ENCODE measurements around the gene KLKB1. TPM values are rescaled to one million over a fixed set of nuclear protein-coding genes. Genes with fewer than 3 reads are reported as not detected.

Gene KLKB1
- polyA plus RNA-seq, 1 of the 3 experiments (the other 2 are of a cell fraction), result 0.12 TPM

DNA sequence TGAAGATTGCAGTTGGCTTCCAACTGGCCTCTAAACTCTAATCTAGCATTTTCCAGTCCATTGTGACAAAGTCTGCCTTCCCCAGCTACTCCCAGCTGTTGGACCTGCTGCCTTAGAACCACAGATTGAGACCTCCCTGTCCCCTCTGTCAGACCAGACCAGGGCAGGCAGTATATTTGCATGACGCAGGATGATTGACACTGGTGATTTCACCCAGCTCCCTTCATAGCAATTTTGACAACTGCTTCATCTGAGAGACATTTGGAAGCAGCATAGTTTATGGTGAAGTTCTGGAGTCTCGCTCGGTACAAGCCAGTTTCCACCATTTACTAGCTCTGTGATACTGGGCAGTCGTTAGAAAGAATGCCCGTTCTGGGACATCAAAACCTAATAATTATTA, 33.5 kb upstream of the KLKB1 start:
- WGBS (ENCODE audit: low lambda C conversion rate), result 97% methylated on average over 5 of the region's 5 CpGs
- peaks cover 9% of the 10 kb centered on the region for H3F3A ChIP-seq (replicated peaks; ENCODE audit: insufficient read depth)
- H3K9ac ChIP-seq, result no peak overlapping the region
- no peak for DNase-seq
- H3K79me2 ChIP-seq (ENCODE audit: insufficient read depth), result peaks cover 24% of the 10 kb centered on the region
- H3K9me3 ChIP-seq, result no peaks in the 10 kb centered on the region
- peaks cover 0 to 8% of the 10 kb centered on the region in 2 experiments; a peak in 3 of 4 replicates for H3K4me1 ChIP-seq (ENCODE audit: control insufficient read depth in 1 of 2, insufficient read depth in 2 of 2, low read depth in 1 of 2, low read length in 1 of 2)
- no peaks in the 10 kb centered on the region for H3K27me3 ChIP-seq (ENCODE audit: insufficient read depth)
- H2AFZ ChIP-seq (ENCODE audit: low read depth), result no peak overlapping the region
- CTCF ChIA-PET, result no interaction called here
- no peak overlapping the region for H3K27ac ChIP-seq (ENCODE audit: low read depth in 2 of 2, low read length in 1 of 2)
- TF ChIP-seq, protein P1, sequence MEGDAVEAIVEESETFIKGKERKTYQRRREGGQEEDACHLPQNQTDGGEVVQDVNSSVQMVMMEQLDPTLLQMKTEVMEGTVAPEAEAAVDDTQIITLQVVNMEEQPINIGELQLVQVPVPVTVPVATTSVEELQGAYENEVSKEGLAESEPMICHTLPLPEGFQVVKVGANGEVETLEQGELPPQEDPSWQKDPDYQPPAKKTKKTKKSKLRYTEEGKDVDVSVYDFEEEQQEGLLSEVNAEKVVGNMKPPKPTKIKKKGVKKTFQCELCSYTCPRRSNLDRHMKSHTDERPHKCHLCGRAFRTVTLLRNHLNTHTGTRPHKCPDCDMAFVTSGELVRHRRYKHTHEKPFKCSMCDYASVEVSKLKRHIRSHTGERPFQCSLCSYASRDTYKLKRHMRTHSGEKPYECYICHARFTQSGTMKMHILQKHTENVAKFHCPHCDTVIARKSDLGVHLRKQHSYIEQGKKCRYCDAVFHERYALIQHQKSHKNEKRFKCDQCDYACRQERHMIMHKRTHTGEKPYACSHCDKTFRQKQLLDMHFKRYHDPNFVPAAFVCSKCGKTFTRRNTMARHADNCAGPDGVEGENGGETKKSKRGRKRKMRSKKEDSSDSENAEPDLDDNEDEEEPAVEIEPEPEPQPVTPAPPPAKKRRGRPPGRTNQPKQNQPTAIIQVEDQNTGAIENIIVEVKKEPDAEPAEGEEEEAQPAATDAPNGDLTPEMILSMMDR (IDR thresholded peaks at IDR 0.05), result no peak
- TF ChIP-seq GATA2 (CRISPR knock-in tag; IDR thresholded peaks at IDR 0.05), result no peak
- no peak for TF ChIP-seq RAD21 (IDR thresholded peaks at IDR 0.05; ENCODE audit: low read length)
- TF ChIP-seq FOXJ3 (CRISPR knock-in tag; IDR thresholded peaks at IDR 0.05), result no peak
- TF ChIP-seq, protein P2, sequence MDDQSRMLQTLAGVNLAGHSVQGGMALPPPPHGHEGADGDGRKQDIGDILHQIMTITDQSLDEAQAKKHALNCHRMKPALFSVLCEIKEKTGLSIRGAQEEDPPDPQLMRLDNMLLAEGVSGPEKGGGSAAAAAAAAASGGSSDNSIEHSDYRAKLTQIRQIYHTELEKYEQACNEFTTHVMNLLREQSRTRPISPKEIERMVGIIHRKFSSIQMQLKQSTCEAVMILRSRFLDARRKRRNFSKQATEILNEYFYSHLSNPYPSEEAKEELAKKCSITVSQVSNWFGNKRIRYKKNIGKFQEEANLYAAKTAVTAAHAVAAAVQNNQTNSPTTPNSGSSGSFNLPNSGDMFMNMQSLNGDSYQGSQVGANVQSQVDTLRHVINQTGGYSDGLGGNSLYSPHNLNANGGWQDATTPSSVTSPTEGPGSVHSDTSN (IDR thresholded peaks at IDR 0.05), result no peak
- no peak for TF ChIP-seq RXRA (IDR thresholded peaks at IDR 0.05; ENCODE audit: borderline replicate concordance, low read depth)
- TF ChIP-seq TCF12 (IDR thresholded peaks at IDR 0.05), result no peak
- TF ChIP-seq JUND (IDR thresholded peaks at IDR 0.05), result no peak
- no peak for TF ChIP-seq RFX5 (IDR thresholded peaks at IDR 0.05; ENCODE audit: low read length)
- TF ChIP-seq YY1 (IDR thresholded peaks at IDR 0.05; ENCODE audit: low read depth), result no peak
- TF ChIP-seq TEAD4 (IDR thresholded peaks at IDR 0.05; ENCODE audit: borderline replicate concordance, insufficient read depth), result no peak
- TF ChIP-seq, protein P3, sequence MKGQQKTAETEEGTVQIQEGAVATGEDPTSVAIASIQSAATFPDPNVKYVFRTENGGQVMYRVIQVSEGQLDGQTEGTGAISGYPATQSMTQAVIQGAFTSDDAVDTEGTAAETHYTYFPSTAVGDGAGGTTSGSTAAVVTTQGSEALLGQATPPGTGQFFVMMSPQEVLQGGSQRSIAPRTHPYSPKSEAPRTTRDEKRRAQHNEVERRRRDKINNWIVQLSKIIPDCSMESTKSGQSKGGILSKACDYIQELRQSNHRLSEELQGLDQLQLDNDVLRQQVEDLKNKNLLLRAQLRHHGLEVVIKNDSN (IDR thresholded peaks at IDR 0.05; ENCODE audit: borderline replicate concordance, low read depth), result no peak
- TF ChIP-seq, protein P4, sequence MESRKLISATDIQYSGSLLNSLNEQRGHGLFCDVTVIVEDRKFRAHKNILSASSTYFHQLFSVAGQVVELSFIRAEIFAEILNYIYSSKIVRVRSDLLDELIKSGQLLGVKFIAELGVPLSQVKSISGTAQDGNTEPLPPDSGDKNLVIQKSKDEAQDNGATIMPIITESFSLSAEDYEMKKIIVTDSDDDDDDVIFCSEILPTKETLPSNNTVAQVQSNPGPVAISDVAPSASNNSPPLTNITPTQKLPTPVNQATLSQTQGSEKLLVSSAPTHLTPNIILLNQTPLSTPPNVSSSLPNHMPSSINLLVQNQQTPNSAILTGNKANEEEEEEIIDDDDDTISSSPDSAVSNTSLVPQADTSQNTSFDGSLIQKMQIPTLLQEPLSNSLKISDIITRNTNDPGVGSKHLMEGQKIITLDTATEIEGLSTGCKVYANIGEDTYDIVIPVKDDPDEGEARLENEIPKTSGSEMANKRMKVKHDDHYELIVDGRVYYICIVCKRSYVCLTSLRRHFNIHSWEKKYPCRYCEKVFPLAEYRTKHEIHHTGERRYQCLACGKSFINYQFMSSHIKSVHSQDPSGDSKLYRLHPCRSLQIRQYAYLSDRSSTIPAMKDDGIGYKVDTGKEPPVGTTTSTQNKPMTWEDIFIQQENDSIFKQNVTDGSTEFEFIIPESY (IDR thresholded peaks at IDR 0.05; ENCODE audit: borderline replicate concordance, low read depth), result no peak
- no peak for TF ChIP-seq GABPA (IDR thresholded peaks at IDR 0.05; ENCODE audit: low read depth)
- no peak for TF ChIP-seq CHD2 (IDR thresholded peaks at IDR 0.05; ENCODE audit: low read length, partially characterized antibody)
- TF ChIP-seq RCOR1 (IDR thresholded peaks at IDR 0.05; ENCODE audit: low read length), result no peak
- no peak for TF ChIP-seq FOSL2 (IDR thresholded peaks at IDR 0.05; ENCODE audit: borderline replicate concordance, low read depth)
- TF ChIP-seq SMC3 (IDR thresholded peaks at IDR 0.05; ENCODE audit: low read depth, low read length), result no peak
- H3K4me2 ChIP-seq, result no peak overlapping the region
- H4K20me1 ChIP-seq (ENCODE audit: insufficient read depth), result no peaks in the 10 kb centered on the region
- peaks cover 7 to 32% of the 10 kb centered on the region in 2 experiments for H3K36me3 ChIP-seq (replicated peaks in 1 of 2; ENCODE audit: control insufficient read depth in 1 of 2, insufficient read depth in 2 of 2, low read length in 1 of 2)
- no peak overlapping the region for H3K4me3 ChIP-seq (ENCODE audit: low read depth in 2 of 2, low read length in 1 of 2)
- POLR2A ChIA-PET, result no interaction called here
- H3K9me2 ChIP-seq, result no peaks in the 10 kb centered on the region

Measured in SK-N-SH (cell line).